SK-N-MC (cell line): Measurements from ENCODE around the gene C2CD2.

ENCODE experiments used
- EZH2 ChIP-seq: fragments of 200-600 bp; sonication (generic); IDR thresholded peaks from one replicate; pipeline ENCODE4 v1.6.1; 2017; ENCODE audit warnings: antibody characterized with exemption
- POLR2AphosphoS5 ChIP-seq: IDR thresholded peaks from 2 replicates; pipeline ENCODE4 v1.6.1; 2012; ENCODE audit warnings: mild to moderate bottlenecking, low read depth, low read length, borderline replicate concordance

DNA sequence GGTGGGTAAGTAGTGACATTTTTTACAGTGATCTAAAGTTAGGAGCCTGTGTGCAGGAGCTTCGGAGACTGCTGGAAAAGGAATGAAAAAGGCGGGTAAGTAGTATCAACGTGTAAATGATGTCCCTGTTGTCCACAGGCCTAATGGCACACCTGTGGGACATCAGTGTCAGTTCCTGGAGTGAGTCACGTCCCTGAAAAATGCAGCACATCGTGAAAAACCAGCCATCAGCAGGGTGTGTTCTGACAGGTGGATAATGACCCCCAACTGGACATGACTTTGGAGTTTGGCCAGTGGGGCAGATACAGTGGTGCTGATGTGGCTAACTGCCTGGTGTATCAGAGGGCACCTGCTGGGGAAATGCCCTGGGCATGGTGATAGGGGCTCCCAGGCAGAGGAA lies 62.7 kb downstream of the C2CD2 start:
- TF ChIP-seq POLR2AphosphoS5 (no peak), EZH2 (no peak)
